CD4-positive, alpha-beta T cell (primary cell): ENCODE measurements around the gene ATOX1. TPM values are rescaled to one million over a fixed set of nuclear protein-coding genes. Genes with fewer than 3 reads are reported as not detected.

ENCODE experiments used
- ATAC-seq: fragments of 200-7000 bp; cut with Tn5 transposase; one replicate; pipeline ENCODE4 v1.10.0; 2022; ENCODE audit warnings: mild to moderate bottlenecking; ENCODE audit not compliant: poor library complexity
- CTCF ChIA-PET: fragments of 350-600 bp; sonication (Branson Sonifier 250); formaldehyde crosslinking; loops from one replicate; lab custom pipeline; 2021; ENCODE audit warnings: antibody characterized with exemption, inconsistent platforms; lab: Charles Lee
- POLR2A ChIA-PET: fragments of 350-600 bp; sonication (Branson Sonifier 250); formaldehyde crosslinking; loops from one replicate; lab custom pipeline; 2021; ENCODE audit warnings: antibody characterized with exemption, inconsistent platforms; lab: Charles Lee
- DNase-seq, 14 experiments: peaks; one replicate each; pipeline ENCODE4 v3.0.0-alpha.2; 2013 to 2020; ENCODE audit warnings: mixed read lengths in 2 of 14
- H3K27ac ChIP-seq, 2 donors: one replicate each; pipeline versions ENCODE4 v1.5.1 to v1.7.0; 2013; ENCODE audit warnings: low read length in 2 of 2, low read depth in 1 of 2, mild to moderate bottlenecking in 1 of 2
- H3K27me3 ChIP-seq, 2 experiments: 1 replicate in 1 of 2; 2 replicates in 1 of 2; pipeline versions ENCODE4 v1.6.1 to v1.7.0; 2013; ENCODE audit warnings: low read length in 2 of 2, control low read depth in 1 of 2, mild to moderate bottlenecking in 1 of 2, moderate library complexity in 1 of 2; ENCODE audit not compliant: insufficient read depth in 2 of 2, control insufficient read depth in 1 of 2
- H3K36me3 ChIP-seq: one replicate; pipeline ENCODE4 v1.6.1; 2013; ENCODE audit warnings: low read length, control low read depth; ENCODE audit not compliant: insufficient read depth
- H3K4me1 ChIP-seq: one replicate; pipeline ENCODE4 v1.6.1; 2013; ENCODE audit warnings: low read length, control low read depth; ENCODE audit not compliant: insufficient read depth
- H3K4me3 ChIP-seq: one replicate; pipeline ENCODE4 v1.5.1; 2013; ENCODE audit warnings: mild to moderate bottlenecking, low read length, moderate library complexity
- H3K9me3 ChIP-seq, 2 experiments: 1 replicate in 1 of 2; 2 replicates in 1 of 2; pipeline versions ENCODE4 v1.6.1 to v1.7.0; 2013; ENCODE audit warnings: low read length in 2 of 2, mild to moderate bottlenecking in 2 of 2, control low read depth in 1 of 2, moderate library complexity in 1 of 2; ENCODE audit not compliant: control insufficient read depth in 1 of 2, insufficient read depth in 1 of 2
- H3K27ac Mint-ChIP-seq: one replicate; pipeline ENCODE4 v1.8.0; 2020; ENCODE audit warnings: mixed read lengths
- H3K27me3 Mint-ChIP-seq: one replicate; pipeline ENCODE4 v1.8.0; 2021; ENCODE audit warnings: mixed read lengths
- H3K36me3 Mint-ChIP-seq: one replicate; pipeline ENCODE4 v1.8.0; 2021; ENCODE audit warnings: low read depth, mixed read lengths
- H3K4me1 Mint-ChIP-seq: one replicate; pipeline ENCODE4 v1.8.0; 2021; ENCODE audit warnings: low read depth, mixed read lengths
- H3K4me3 Mint-ChIP-seq: one replicate; pipeline ENCODE4 v1.8.0; 2020; ENCODE audit warnings: mild to moderate bottlenecking, mixed read lengths
- H3K9me3 Mint-ChIP-seq: one replicate; pipeline ENCODE4 v1.8.0; 2020; ENCODE audit warnings: mixed read lengths
- intact Hi-C, 2 experiments: fragments of 100-400 bp; cut with DNase I in 1 of 2; cut with micrococcal nuclease in 1 of 2; formaldehyde crosslinking; loops; one replicate each; pipeline versions ENCODE4 v1.15.1 to v1.9.0; 2023 to 2025; cut with DNase I, micrococcal nuclease
- total RNA-seq, 174 experiments: library from RNA in 2 of 174; stranded (reverse) in 2 of 174; gene quantifications; one replicate each; pipeline ENCODE4 v1.2.3 and lab custom pipeline; 2021 to 2026
- TF ChIP-seq, protein P1 (sequence below): fragments of 200-600 bp; IDR thresholded peaks from one replicate; pipeline ENCODE4 v1.8.0; 2022; ENCODE audit warnings: antibody characterized with exemption, mild to moderate bottlenecking

The ATOX1 gene
- total RNA-seq, 2 experiments from 2014 or later, result 11.2 to 13.3 TPM

DNA sequence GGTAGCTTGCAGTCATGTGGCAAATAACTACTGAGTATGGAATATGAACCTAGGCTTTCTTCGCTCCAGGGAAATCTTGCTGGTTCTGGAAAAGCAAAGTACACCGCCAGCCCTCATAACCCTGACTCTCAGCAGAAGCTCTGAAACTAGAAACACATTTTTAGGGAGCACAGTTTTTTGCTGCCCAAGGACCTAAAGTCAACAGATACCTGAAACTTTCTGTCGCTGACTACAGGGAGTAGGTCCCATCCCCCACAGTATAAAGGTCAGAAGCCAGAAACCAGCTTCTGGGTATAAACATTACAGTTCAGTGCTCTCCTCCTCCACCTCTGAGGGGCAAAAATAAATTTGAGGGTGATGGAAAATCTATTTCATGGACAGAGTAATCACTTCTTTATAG, 3.0 kb downstream of the ATOX1 start:
- peaks cover 59% of the 10 kb centered on the region for H3K4me1 Mint-ChIP-seq
- POLR2A ChIA-PET, result interaction anchor here (7.7 kb wide), 1 partner anchor 16 kb away, joined by 160 read pairs; the partner anchor contains the start of gene G3BP1

GRCh38 chr5:151751593-151751992, 6.8 kb downstream of the ATOX1 start:
- Histone ChIP-seq H3K4me3 (no peak overlapping the region), H3K9me3 (no peaks in the 10 kb centered on the region), H3K27ac (no peak overlapping the region), H3K36me3 (peaks cover 12% of the 10 kb centered on the region), H3K27me3 (no peaks in the 10 kb centered on the region), H3K4me1 (peaks cover 38% of the 10 kb centered on the region)
- Mint-ChIP-seq H3K9me3 (no peaks in the 10 kb centered on the region), H3K4me1 (peaks cover 45% of the 10 kb centered on the region), H3K36me3 (peaks cover 24% of the 10 kb centered on the region), H3K27ac (peak overlapping the region; percentile 30), H3K4me3 (no peak overlapping the region), H3K27me3 (no peaks in the 10 kb centered on the region)
- ATAC-seq (no peak), DNase-seq (no peak)
- CTCF ChIA-PET, result interaction anchor here (2.1 kb wide), 1 partner anchor 13 kb away, joined by 5 read pairs; no protein-coding TSS in a partner anchor
- intact Hi-C loops, result loop anchor here in 1 of 2 experiments (10.0 kb wide), 1 partner anchor 667 kb away; the partner anchor contains the start of gene TNIP1
- POLR2A ChIA-PET, result interaction anchor here (1.6 to 4.1 kb wide), 2 partner anchors 20 kb away, joined by 10 to 17 read pairs; partner anchors contain the start of gene G3BP1
- TF ChIP-seq, protein P1, sequence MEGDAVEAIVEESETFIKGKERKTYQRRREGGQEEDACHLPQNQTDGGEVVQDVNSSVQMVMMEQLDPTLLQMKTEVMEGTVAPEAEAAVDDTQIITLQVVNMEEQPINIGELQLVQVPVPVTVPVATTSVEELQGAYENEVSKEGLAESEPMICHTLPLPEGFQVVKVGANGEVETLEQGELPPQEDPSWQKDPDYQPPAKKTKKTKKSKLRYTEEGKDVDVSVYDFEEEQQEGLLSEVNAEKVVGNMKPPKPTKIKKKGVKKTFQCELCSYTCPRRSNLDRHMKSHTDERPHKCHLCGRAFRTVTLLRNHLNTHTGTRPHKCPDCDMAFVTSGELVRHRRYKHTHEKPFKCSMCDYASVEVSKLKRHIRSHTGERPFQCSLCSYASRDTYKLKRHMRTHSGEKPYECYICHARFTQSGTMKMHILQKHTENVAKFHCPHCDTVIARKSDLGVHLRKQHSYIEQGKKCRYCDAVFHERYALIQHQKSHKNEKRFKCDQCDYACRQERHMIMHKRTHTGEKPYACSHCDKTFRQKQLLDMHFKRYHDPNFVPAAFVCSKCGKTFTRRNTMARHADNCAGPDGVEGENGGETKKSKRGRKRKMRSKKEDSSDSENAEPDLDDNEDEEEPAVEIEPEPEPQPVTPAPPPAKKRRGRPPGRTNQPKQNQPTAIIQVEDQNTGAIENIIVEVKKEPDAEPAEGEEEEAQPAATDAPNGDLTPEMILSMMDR, result no peak

More for the DNA sequence above, 3.0 kb downstream of the ATOX1 start:
- no peak overlapping the region for H3K4me3 Mint-ChIP-seq
- TF ChIP-seq, protein P1, result no peak
- no peaks in the 10 kb centered on the region for H3K9me3 Mint-ChIP-seq
- no peaks in the 10 kb centered on the region for H3K27me3 ChIP-seq
- H3K4me1 ChIP-seq, result peaks cover 42% of the 10 kb centered on the region
- H3K9me3 ChIP-seq, result no peaks in the 10 kb centered on the region
- peaks cover 6% of the 10 kb centered on the region for H3K36me3 ChIP-seq
- CTCF ChIA-PET, result no interaction called here
- no peak for ATAC-seq
- H3K27ac ChIP-seq, result no peak overlapping the region
- no peak overlapping the region for H3K4me3 ChIP-seq
- DNase-seq, result no peak
- peaks cover 23% of the 10 kb centered on the region for H3K36me3 Mint-ChIP-seq
- intact Hi-C loops, result loop anchor here in 1 of 2 experiments (5.0 to 10.0 kb wide), 2 partner anchors 503 to 671 kb away; partner anchors contain the start of genes GM2A and TNIP1
- H3K27ac Mint-ChIP-seq, result peak overlapping the region; percentile 95
- H3K27me3 Mint-ChIP-seq, result no peaks in the 10 kb centered on the region

DNA sequence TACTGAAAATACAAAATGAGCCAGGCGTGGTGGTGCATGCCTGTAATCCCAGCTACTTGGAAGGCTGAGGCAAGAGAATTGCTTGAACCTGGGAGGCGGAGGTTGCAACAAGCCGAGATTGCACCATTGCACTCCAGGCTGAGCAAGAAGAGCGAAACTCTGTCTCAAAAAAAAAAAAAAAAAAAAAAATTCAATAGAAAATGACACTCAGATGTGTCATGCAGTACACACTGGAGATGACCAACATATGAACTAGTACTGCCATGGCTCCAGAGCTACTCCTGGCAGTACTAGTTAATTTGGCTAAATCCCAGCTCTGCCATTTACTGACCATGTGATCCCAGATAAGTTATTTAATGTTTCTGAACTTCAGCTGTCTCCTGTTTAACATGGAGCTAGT, 7.3 kb downstream of the ATOX1 start:
- H3K27ac Mint-ChIP-seq, result no peak overlapping the region
- no peak overlapping the region for H3K4me3 Mint-ChIP-seq
- TF ChIP-seq, protein P1, result no peak
- Histone ChIP-seq H3K9me3 (no peaks in the 10 kb centered on the region), H3K36me3 (peaks cover 14% of the 10 kb centered on the region), H3K27me3 (no peaks in the 10 kb centered on the region), H3K27ac (no peak overlapping the region), H3K4me3 (no peak overlapping the region), H3K4me1 (peaks cover 38% of the 10 kb centered on the region)
- H3K4me1 Mint-ChIP-seq, result peaks cover 45% of the 10 kb centered on the region
- ChIA-PET POLR2A (interaction anchor here (4.1 kb wide), 1 partner anchor 20 kb away, joined by 17 read pairs; the partner anchor contains the start of gene G3BP1), CTCF (no interaction called here)
- no peaks in the 10 kb centered on the region for H3K9me3 Mint-ChIP-seq
- no peaks in the 10 kb centered on the region for H3K27me3 Mint-ChIP-seq
- ATAC-seq (no peak), DNase-seq (peak in 2 of 14 experiments; percentile 27 to 42)
- intact Hi-C loops, result loop anchor here in 1 of 2 experiments (10.0 kb wide), 1 partner anchor 666 kb away; the partner anchor contains the start of gene TNIP1
- peaks cover 24% of the 10 kb centered on the region for H3K36me3 Mint-ChIP-seq
